LNCaP clone FGC (cell line): ENCODE data around the gene PPP1CA.

Experiments used
- DNase-seq: peaks from one replicate; pipeline ENCODE4 v3.0.0-alpha.2; 2011; ENCODE audit warnings: low read depth
- H3K4me3 ChIP-seq: 2 replicates; pipeline ENCODE4 v1.5.1; 2011; ENCODE audit warnings: mild to moderate bottlenecking, low read depth, low read length, control low read depth
- CTCF ChIP-seq: IDR thresholded peaks from 2 replicates; pipeline ENCODE4 v1.5.1; 2012; ENCODE audit warnings: mild to moderate bottlenecking; ENCODE audit not compliant: control insufficient read depth, insufficient read depth; ENCODE audit errors: extremely low read depth

Gene PPP1CA

GRCh38 chr11:67354075-67355022 is 47.3 kb downstream of the PPP1CA start:
- H3K4me3 ChIP-seq: peak overlapping the region; percentile 84
- no peak for DNase-seq
- no peak for TF ChIP-seq CTCF

- peak; percentile 69 for DNase-seq
- peak within 1 kb of the TSS; percentile 84 for H3K4me3 ChIP-seq
- no peak for TF ChIP-seq CTCF
Measured at GRCh38 chr11:67353317-67354074, 48.2 kb downstream of the PPP1CA start, which contains the start of gene POLD4. TSS of gene POLD4 (minus strand) at chr11:67353546. CDS start at chr11:67353399, 147 bp downstream.

GRCh38 chr11:67352546-67353316 is 48.9 kb downstream of the PPP1CA start:
- no peak for TF ChIP-seq CTCF
- DNase-seq: peak; percentile 22
- peak overlapping the region; percentile 84 for H3K4me3 ChIP-seq

GRCh38 chr11:67351275-67352005 is 50.2 kb downstream of the PPP1CA start:
- DNase-seq: peak; percentile 67
- H3K4me3 ChIP-seq: no peak overlapping the region
- peak; percentile 88 for TF ChIP-seq CTCF

GRCh38 chr11:67349928-67350465 is 51.7 kb downstream of the PPP1CA start:
- H3K4me3 ChIP-seq: no peak overlapping the region
- DNase-seq: no peak
- no peak for TF ChIP-seq CTCF

GRCh38 chr11:67349457-67349856 is 52.2 kb downstream of the PPP1CA start:
- no peak for DNase-seq
- TF ChIP-seq CTCF: no peak
- no peak overlapping the region for H3K4me3 ChIP-seq
